Stimulated activated CD4-positive, alpha-beta T cell treated with anti-CD3 and anti-CD28 coated beads, TNF-alpha, amount 100 ng/mL, for 24 hours (primary cell): ENCODE measurements around the gene THAP7.

Experiments used
- DNase-seq, 3 experiments: peaks; one replicate each; pipeline ENCODE4 v3.0.0-alpha.2; 2020; ENCODE audit warnings: low read depth in 3 of 3

Gene THAP7

DNA sequence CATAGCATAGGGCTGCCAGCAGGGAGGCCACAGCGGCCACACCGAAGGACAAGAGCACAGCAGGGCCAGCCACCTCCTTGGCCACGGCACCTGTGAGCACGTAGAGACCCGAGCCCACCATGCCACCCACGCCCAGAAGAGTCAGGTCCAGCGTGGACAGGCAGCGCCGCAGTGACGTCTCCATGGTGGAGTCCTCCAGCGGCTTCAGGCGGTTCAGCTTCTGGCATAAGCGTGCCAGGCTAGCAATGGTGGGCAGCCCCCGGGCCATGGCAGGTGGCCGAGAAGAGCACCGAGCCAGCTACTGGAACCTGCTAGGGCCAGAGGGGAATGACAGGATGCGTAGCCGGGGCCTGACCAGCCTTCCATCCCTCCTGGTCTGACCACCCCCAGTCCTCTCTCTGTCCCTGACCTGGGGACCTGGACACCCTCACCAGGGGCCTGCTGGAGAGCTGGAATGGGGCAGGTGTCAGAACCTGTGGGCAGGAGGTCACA, 29.7 kb upstream of the THAP7 start:
- no peak for DNase-seq

DNA sequence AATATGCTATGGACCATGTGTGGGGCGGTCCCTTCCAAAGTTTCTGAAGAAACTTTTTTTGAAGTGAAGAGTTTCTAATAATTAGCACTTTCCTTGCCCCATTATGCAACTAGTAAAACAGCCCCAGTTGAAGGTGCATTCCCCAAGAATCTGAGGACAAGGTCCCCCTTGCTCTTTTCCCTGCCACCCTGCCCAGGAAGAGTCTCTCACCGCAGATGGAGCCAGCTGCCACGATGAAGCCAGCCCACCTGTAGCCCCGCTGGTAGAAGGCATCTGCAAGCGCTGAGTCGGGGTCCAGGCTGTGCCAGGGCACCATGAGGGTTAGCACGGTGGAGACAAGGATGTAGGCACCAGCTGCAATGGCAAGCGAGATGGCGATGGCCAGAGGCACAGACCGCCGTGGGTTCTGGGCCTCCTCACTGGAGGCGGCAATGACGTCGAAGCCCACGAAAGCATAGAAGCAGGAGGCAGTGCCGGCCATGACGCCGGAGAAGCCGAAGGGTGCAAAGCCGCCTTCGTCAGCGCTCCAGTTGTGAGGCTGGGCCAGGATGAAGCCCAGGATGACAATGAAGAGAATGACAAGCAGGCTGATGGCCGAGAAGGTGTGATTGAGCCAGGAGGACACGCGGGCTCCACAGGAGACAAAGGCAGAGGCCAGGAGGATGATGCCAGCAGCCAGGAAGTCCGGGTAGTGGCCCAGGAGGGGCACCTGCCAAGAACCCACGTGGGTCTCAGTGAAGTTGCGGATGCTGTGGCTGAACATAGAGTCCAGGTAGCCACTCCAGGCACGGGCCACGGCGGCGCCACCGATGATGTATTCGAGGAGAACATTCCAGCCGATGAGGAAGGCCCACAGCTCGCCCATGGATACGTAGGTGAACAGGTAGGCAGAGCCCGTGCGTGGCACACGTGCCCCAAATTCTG, 29.0 kb upstream of the THAP7 start:
- no peak for DNase-seq

- DNase-seq: no peak
Measured at GRCh38 chr22:21030032-21030431, 28.1 kb upstream of the THAP7 start.

DNA sequence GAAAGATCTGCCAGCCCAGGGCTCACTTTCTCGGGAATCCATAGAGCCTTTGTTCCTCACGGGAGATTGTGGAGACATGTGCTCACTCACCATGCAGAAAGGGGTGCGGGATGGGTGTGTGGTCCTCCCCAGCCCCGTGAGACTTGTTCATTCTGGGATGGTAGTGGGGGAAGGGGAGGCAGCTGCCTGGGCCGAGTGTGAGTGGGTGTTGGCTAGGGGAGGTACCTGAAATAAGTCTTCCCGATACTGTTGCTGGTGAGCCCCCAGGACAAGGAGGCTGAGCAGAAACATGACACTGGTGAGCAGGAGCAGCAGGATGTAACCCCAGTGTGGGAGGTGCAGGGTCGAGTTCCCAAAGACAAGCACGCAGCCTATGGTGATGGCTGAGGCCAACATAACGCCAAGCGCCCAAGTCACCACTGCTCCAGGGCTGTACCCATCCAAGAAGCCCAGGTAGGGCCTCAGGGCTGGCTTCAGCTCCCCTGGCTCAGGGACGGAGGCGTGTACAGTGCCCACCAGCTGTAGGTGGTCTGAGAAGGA, 27.6 kb upstream of the THAP7 start:
- DNase-seq: no peak

- no peak for DNase-seq
Measured at GRCh38 chr22:21028277-21029251, 26.6 kb upstream of the THAP7 start.

- no peak for DNase-seq
Measured at GRCh38 chr22:21026783-21027692, 25.1 kb upstream of the THAP7 start.

DNA sequence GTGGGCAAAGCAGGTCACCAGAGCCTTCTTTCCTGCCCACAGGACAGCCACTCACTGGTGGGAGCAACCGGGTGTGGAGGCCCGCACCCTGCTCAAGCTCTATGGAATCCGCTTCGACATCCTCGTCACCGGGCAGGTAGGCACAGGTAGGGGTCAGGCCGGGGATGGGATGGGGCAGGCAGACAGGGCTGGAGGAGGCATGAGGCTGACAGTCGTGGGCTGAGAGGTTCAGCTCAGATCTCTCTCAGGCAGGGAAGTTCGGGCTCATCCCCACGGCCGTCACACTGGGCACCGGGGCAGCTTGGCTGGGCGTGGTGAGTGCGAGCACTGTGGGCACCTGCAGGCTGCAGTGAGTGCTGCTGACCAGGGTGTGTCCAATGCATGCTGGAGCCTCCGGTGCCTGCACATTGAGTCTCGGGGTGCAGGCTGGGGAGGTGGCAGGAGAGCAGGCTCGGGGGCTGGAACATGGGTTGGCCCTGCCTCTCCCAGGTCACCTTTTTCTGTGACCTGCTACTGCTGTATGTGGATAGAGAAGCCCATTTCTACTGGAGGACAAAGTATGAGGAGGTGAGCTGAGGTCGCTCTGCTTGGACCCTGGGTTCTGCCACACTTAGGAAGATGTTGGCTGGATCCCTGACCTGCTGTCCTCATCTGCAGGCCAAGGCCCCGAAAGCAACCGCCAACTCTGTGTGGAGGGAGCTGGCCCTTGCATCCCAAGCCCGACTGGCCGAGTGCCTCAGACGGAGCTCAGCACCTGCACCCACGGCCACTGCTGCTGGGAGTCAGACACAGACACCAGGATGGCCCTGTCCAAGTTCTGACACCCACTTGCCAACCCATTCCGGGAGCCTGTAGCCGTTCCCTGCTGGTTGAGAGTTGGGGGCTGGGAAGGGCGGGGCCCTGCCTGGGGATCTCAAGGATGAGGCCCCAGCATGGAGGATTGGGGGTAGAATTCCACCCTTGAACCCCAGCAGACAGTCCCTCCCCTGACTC, 24.1 kb upstream of the THAP7 start:
- no peak for DNase-seq

- DNase-seq: no peak
Measured at GRCh38 chr22:21025266-21025665, 23.3 kb upstream of the THAP7 start.

- no peak for DNase-seq
Measured at GRCh38 chr22:21022955-21023614, 21.2 kb upstream of the THAP7 start.

- DNase-seq: no peak
Measured at GRCh38 chr22:21022507-21022906, 20.6 kb upstream of the THAP7 start.

DNA sequence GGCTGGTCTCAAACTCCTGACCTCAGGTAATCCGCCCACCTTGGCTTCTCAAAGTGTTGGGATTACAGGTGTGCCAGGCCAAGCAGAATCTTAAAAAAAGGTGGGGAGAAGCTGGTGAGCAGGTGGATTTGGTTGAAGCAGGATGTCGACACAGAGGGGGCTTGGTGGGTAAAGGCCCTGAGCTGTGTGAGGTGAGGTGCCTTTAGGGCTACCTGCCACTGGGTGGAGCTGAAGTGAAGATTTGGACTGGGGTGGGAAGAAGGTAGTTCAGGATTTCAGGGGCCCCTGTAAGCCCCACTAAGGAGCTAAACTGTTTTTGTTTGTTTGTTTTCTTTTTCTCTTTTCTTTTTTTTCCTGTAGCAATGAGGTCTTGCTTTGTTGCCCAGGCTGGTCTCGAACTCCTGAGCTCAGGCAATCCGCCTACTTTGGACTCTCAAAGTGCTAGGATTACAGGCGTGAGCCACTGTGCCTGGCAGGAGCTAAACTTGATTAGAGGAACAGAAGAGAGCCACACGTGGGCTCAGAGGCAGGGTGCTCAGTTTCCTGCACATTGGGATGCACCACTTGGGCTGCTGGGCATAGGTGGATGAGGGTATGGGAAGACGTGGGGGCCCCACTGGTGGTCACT, 19.0 kb upstream of the THAP7 start:
- DNase-seq: no peak

GRCh38 chr22:21018314-21018713, 16.4 kb upstream of the THAP7 start:
- DNase-seq: no peak

DNA sequence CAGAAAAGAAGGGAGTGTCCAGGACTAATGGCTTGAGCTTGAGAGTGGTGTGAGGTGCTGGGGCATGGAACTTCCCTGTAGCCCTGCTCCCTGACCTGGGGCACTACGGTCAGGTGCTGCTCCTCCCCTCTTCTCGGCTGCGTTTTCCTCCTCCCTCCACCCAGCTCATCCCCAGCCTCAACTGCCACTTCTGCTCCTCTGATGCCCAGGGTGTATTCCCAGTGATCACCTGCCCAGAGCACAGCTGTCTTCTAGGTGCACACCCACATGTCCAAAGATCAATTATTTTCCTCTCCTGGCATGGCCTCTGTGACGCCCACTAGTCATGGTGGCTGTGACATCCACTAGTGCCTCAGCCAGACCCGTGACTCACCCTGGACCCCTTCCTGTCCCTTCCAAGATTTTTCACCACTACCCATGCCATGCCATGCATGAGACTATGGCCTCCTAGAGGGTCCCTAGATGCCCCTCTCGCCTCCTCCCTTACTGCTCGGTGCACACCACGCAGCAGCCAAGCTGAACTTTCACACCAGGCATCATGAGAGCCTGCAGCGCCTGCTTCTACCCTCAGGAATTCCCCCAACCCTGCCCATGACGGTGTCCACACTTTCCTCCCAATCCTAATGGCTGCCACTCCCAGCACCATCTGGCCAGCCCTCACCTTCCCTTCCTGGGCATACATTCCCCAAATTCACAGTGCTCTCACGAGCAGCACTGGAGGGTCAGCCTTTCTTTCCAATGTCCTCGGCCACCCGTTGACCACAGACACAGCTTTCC, 14.9 kb upstream of the THAP7 start:
- DNase-seq: no peak

- DNase-seq: no peak
Measured at GRCh38 chr22:21015466-21016006, 13.6 kb upstream of the THAP7 start.

DNA sequence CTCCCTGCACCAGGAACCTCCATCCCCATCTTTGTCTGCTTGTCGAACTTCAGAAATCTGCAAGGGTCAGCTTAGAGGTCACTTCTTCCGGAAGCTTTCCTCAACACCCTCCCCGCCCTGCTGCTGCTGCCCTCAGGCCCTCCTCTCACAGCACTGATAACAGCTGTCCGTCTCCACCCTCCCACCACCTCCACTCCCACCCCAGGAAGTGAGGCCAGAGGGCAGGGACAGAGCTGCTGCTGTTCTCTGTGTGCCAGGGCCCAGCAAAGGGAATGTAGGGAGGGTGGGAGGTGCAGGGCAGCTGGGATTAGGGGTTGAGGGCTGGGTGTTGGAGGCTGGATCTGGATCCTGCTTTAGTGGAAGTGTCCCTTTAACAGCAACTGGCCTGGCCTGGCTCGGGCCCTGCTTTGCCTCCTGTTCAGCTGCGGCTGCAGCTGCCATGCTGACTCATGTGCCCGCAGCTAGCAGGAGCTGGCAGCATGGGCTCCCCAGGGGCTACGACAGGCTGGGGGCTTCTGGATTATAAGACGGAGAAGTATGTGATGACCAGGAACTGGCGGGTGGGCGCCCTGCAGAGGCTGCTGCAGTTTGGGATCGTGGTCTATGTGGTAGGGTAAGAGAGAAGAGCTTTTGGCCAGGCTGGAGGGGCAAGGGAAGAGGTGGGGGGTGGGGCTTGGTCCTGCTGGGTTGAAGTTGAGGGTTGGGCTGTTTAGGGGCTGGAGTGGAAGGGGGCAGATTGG, 13.0 kb upstream of the THAP7 start, which contains the start of gene P2RX6:
Gene P2RX6, plus strand, starts transcription at position 440 of the 740 bp plus-strand sequence. Its CDS starts 10 bp downstream, at position 450.
- no peak for DNase-seq

GRCh38 chr22:21014202-21014725, 12.3 kb upstream of the THAP7 start:
- peak; percentile 63 to 91 (median 67) for DNase-seq
